ENCODE results near the gene TLL2.

TLL2 gene

GRCh38 chr10:96334616-96335526 is 178.9 kb downstream of the TLL2 start:
- DNase-seq (ENCODE audit: low spot score): peak; percentile 79

GRCh38 chr10:96333101-96333500 is 180.6 kb downstream of the TLL2 start:
- TF ChIP-seq CTCF (conservative IDR thresholded peaks at IDR 0.05; ENCODE audit: low read depth): no peak
- ChIA-PET CTCF (interaction anchor here (0.6 kb wide), 1 partner anchor 810 kb away, joined by 4 read pairs; no protein-coding TSS in a partner anchor), POLR2A (ENCODE audit: low non-redundant PET) (no interaction called here)
- no peak for DNase-seq (ENCODE audit: low spot score)
- no peak overlapping the region for H3K27ac ChIP-seq

More at GRCh38 chr10:96334616-96335526, 178.9 kb downstream of the TLL2 start:
- H3K27ac ChIP-seq: no peak overlapping the region
- ChIA-PET POLR2A (ENCODE audit: low non-redundant PET) (no interaction called here), CTCF (interaction anchor here (0.6 to 1.5 kb wide), 24 partner anchors 9 to 661 kb away, joined by 3 to 11 read pairs (median 4); partner anchors contain the start of gene ZNF518A)
- TF ChIP-seq CTCF (conservative IDR thresholded peaks at IDR 0.05; ENCODE audit: low read depth): peak; percentile 78

GRCh38 chr10:96327462-96327861 is 186.3 kb downstream of the TLL2 start:
- TF ChIP-seq CTCF (conservative IDR thresholded peaks at IDR 0.05; ENCODE audit: low read depth): no peak
- H3K27ac ChIP-seq: no peak overlapping the region
- no peak for DNase-seq (ENCODE audit: low spot score)
- ChIA-PET POLR2A (ENCODE audit: low non-redundant PET) (no interaction called here), CTCF (interaction anchor here (1.0 to 1.1 kb wide), 2 partner anchors 10 to 98 kb away, joined by 3 to 5 read pairs; no protein-coding TSS in a partner anchor)

- no peak for TF ChIP-seq CTCF (conservative IDR thresholded peaks at IDR 0.05; ENCODE audit: low read depth)
- H3K27ac ChIP-seq: no peak overlapping the region
- ChIA-PET POLR2A (ENCODE audit: low non-redundant PET) (no interaction called here), CTCF (no interaction called here)
- DNase-seq (ENCODE audit: low spot score): no peak
Observed at GRCh38 chr10:96325719-96326373, 187.9 kb downstream of the TLL2 start.

GRCh38 chr10:96324447-96324846 is 189.3 kb downstream of the TLL2 start:
- no peak overlapping the region for H3K27ac ChIP-seq
- ChIA-PET CTCF (no interaction called here), POLR2A (ENCODE audit: low non-redundant PET) (no interaction called here)
- TF ChIP-seq CTCF (conservative IDR thresholded peaks at IDR 0.05; ENCODE audit: low read depth): no peak
- DNase-seq (ENCODE audit: low spot score): no peak

GRCh38 chr10:96322275-96322674 is 191.5 kb downstream of the TLL2 start:
- DNase-seq (ENCODE audit: low spot score): no peak
- no peak overlapping the region for H3K27ac ChIP-seq
- POLR2A ChIA-PET (ENCODE audit: low non-redundant PET): no interaction called here
- CTCF ChIA-PET: no interaction called here
- TF ChIP-seq CTCF (conservative IDR thresholded peaks at IDR 0.05; ENCODE audit: low read depth): no peak
